Hepatocyte (in vitro differentiated cells): ENCODE measurements around the gene IL6. TPM values are rescaled to one million over a fixed set of nuclear protein-coding genes. Genes with fewer than 3 reads are reported as not detected.
"Not testable (repeated sequence)": the region's sequence is repeated elsewhere in the genome, so short reads cannot be mapped to it uniquely, and the experiment has no call there.

Experiments used
- DNase-seq: peaks from one replicate; pipeline ENCODE4 v3.0.0-alpha.2; 2016; ENCODE audit warnings: low spot score
- H2AFZ ChIP-seq: fragments of 200-600 bp; sonication (generic); 2 replicates; pipeline ENCODE4 v1.6.0; 2016; ENCODE audit warnings: antibody characterized with exemption, mild to moderate bottlenecking
- H3K27ac ChIP-seq: fragments of 200-600 bp; sonication (generic); 2 replicates; pipeline ENCODE4 v1.5.1; 2016; ENCODE audit warnings: mild to moderate bottlenecking
- H3K27me3 ChIP-seq: fragments of 200-600 bp; sonication (generic); 2 replicates; pipeline ENCODE4 v1.6.1; 2016
- H3K36me3 ChIP-seq: fragments of 200-600 bp; sonication (generic); replicated peaks from 2 replicates; pipeline ENCODE4 v1.5.1; 2016; ENCODE audit warnings: low read depth; ENCODE audit not compliant: insufficient read depth
- H3K4me1 ChIP-seq: fragments of 200-600 bp; sonication (generic); 2 replicates; pipeline ENCODE4 v1.5.1; 2016; ENCODE audit warnings: mild to moderate bottlenecking, moderate library complexity; ENCODE audit not compliant: insufficient read depth
- H3K4me2 ChIP-seq: fragments of 200-600 bp; sonication (generic); 2 replicates; pipeline ENCODE4 v1.6.0; 2016
- H3K4me3 ChIP-seq: fragments of 200-600 bp; sonication (generic); 2 replicates; pipeline ENCODE4 v1.5.1; 2016; ENCODE audit warnings: mild to moderate bottlenecking
- H3K79me2 ChIP-seq: fragments of 200-600 bp; sonication (generic); 2 replicates; pipeline ENCODE4 v1.6.0; 2017; ENCODE audit warnings: mild to moderate bottlenecking
- H3K9me2 ChIP-seq: fragments of 200-600 bp; sonication (generic); replicated peaks from 2 replicates; pipeline ENCODE4 v1.6.0; 2017; ENCODE audit warnings: mild to moderate bottlenecking; ENCODE audit not compliant: insufficient read depth
- H3K9me3 ChIP-seq: fragments of 200-600 bp; sonication (generic); 2 replicates; pipeline ENCODE4 v1.5.1; 2016; ENCODE audit warnings: low read depth, mild to moderate bottlenecking
- H4K20me1 ChIP-seq: fragments of 200-600 bp; sonication (generic); 2 replicates; pipeline ENCODE4 v1.6.0; 2016; ENCODE audit warnings: mild to moderate bottlenecking; ENCODE audit not compliant: insufficient read depth, poor library complexity, severe bottlenecking
- EZH2 ChIP-seq: fragments of 200-600 bp; sonication (generic); IDR thresholded peaks from 2 replicates; pipeline ENCODE4 v1.6.1; 2016; ENCODE audit warnings: antibody characterized with exemption, mild to moderate bottlenecking, borderline replicate concordance
- EZH2phosphoT487 ChIP-seq: fragments of 200-600 bp; sonication (generic); IDR thresholded peaks from one replicate; pipeline ENCODE4 v1.6.1; 2018; ENCODE audit warnings: antibody characterized with exemption, mild to moderate bottlenecking, low read depth, moderate library complexity; ENCODE audit not compliant: unreplicated experiment, severe bottlenecking
- WGBS: methylation state at CpG from one replicate; pipeline ENCODE4 v1.1.6; 2016; ENCODE audit warnings: low lambda C conversion rate; ENCODE audit errors: missing lambda C conversion rate; 5-methylcytosine and 5-hydroxymethylcytosine counted together
- polyA plus RNA-seq: library from polyadenylated mRNA; unstranded; fragments of >200 nt; fragmentation: Nextera tagmentation; extraction: Ambion mirVana; gene quantifications from 2 replicates; pipeline ENCODE4 v1.2.1, GENCODE V29; 2016
- total RNA-seq: library from RNA; depleted of rRNA; stranded (reverse); fragments of >200 nt; gene quantifications from 2 replicates; pipeline ENCODE4 v1.2.3, GENCODE V29; 2014
- TF ChIP-seq, protein P1 (sequence below): fragments of 200-600 bp; sonication (generic); IDR thresholded peaks from 2 replicates; pipeline ENCODE4 v1.5.1; 2016; ENCODE audit warnings: antibody characterized with exemption, mild to moderate bottlenecking; ENCODE audit not compliant: poor library complexity

The IL6 gene
- total RNA-seq (1.6 and 4.3 TPM in 2 replicates), polyA plus RNA-seq (3.4 and 3.5 TPM in 2 replicates)

DNA sequence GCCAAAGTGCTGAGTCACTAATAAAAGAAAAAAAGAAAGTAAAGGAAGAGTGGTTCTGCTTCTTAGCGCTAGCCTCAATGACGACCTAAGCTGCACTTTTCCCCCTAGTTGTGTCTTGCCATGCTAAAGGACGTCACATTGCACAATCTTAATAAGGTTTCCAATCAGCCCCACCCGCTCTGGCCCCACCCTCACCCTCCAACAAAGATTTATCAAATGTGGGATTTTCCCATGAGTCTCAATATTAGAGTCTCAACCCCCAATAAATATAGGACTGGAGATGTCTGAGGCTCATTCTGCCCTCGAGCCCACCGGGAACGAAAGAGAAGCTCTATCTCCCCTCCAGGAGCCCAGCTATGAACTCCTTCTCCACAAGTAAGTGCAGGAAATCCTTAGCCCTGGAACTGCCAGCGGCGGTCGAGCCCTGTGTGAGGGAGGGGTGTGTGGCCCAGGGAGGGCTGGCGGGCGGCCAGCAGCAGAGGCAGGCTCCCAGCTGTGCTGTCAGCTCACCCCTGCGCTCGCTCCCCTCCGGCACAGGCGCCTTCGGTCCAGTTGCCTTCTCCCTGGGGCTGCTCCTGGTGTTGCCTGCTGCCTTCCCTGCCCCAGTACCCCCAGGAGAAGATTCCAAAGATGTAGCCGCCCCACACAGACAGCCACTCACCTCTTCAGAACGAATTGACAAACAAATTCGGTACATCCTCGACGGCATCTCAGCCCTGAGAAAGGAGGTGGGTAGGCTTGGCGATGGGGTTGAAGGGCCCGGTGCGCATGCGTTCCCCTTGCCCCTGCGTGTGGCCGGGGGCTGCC is at the start of gene IL6:
Gene IL6 (plus strand): TSS at position 294 of the 807 bp plus-strand sequence. CDS start 63 bp downstream, at position 357.
- no peaks in the 10 kb centered on the region for H3K79me2 ChIP-seq
- peak within 1 kb of the TSS; percentile 18 for H2AFZ ChIP-seq
- H4K20me1 ChIP-seq: no peaks in the 10 kb centered on the region
- H3K27me3 ChIP-seq: no peaks in the 10 kb centered on the region
- peak within 1 kb of the TSS; percentile 75 for H3K4me2 ChIP-seq
- WGBS: 37% methylated on average over 28 of the region's 28 CpGs
- H3K9me3 ChIP-seq: no peaks in the 10 kb centered on the region
- no peaks in the 10 kb centered on the region for H3K36me3 ChIP-seq
- peak; percentile 83 for DNase-seq
- TF ChIP-seq EZH2phosphoT487: no peak
- no peak for TF ChIP-seq EZH2
- TF ChIP-seq, protein P1, sequence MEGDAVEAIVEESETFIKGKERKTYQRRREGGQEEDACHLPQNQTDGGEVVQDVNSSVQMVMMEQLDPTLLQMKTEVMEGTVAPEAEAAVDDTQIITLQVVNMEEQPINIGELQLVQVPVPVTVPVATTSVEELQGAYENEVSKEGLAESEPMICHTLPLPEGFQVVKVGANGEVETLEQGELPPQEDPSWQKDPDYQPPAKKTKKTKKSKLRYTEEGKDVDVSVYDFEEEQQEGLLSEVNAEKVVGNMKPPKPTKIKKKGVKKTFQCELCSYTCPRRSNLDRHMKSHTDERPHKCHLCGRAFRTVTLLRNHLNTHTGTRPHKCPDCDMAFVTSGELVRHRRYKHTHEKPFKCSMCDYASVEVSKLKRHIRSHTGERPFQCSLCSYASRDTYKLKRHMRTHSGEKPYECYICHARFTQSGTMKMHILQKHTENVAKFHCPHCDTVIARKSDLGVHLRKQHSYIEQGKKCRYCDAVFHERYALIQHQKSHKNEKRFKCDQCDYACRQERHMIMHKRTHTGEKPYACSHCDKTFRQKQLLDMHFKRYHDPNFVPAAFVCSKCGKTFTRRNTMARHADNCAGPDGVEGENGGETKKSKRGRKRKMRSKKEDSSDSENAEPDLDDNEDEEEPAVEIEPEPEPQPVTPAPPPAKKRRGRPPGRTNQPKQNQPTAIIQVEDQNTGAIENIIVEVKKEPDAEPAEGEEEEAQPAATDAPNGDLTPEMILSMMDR: no peak
- H3K9me2 ChIP-seq: no peaks in the 10 kb centered on the region
- peak within 1 kb of the TSS; percentile 64 for H3K27ac ChIP-seq
- peaks cover 9% of the 10 kb centered on the region for H3K4me1 ChIP-seq
- H3K4me3 ChIP-seq: no peak within 1 kb of the TSS

DNA sequence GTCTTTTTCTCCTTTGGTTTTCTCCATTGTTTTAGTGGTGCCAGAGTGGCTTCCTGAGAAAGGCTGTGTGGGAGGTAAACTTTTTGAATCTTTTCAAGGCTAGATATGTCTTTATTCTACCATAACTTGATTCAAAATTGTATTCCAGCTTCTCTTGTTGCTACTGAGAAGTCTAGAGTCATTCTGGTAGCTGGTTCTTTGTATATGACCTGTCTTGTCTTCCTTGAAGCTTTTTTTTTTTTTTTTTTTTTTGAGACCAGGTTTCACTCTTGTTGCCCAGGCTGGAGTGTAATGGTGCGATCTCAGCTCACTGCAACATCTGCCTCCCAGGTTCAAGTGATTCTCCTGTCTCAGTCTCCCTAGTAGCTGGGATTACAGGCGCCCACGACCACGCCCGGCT is 49.7 kb upstream of the IL6 start:
- H3K4me1 ChIP-seq, H2AFZ ChIP-seq, H3K9me2 ChIP-seq, DNase-seq, H3K27ac ChIP-seq, H3K9me3 ChIP-seq, H3K79me2 ChIP-seq, H4K20me1 ChIP-seq, H3K36me3 ChIP-seq, H3K4me2 ChIP-seq, H3K4me3 ChIP-seq, H3K27me3 ChIP-seq: not testable (repeated sequence)
- 95% methylated on average over 5 of the region's 5 CpGs for WGBS

DNA sequence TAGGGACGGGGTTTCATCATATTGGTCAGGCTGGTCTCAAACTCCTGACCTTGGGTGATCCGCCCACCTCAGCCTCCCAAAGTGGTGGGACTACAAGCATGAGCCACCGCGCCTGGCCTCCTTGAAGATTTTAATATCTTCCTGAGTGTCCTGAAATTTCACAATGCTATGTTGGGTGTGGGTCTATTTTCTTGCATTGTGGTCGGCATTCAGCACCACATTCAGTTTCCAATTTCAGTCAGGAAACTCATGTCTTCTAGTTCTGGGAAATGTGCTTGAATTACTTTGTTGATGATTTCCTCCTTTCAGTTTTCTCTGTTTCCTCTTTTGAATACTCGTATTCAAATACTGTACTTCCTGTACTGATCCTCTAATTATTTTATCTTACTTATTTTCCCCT is 49.3 kb upstream of the IL6 start:
- Histone ChIP-seq H3K36me3 (no peaks in the 10 kb centered on the region), H3K27me3 (no peaks in the 10 kb centered on the region), H2AFZ (no peak overlapping the region), H3K9me3 (no peaks in the 10 kb centered on the region), H3K79me2 (no peaks in the 10 kb centered on the region), H4K20me1 (no peaks in the 10 kb centered on the region), H3K4me2 (no peak overlapping the region), H3K4me3 (no peak overlapping the region), H3K4me1 (peaks cover 7% of the 10 kb centered on the region), H3K27ac (no peak overlapping the region), H3K9me2 (no peaks in the 10 kb centered on the region)
- no peak for TF ChIP-seq EZH2
- TF ChIP-seq, protein P1: no peak
- TF ChIP-seq EZH2phosphoT487: no peak
- 77% methylated on average over 6 of the region's 6 CpGs for WGBS
- no peak for DNase-seq

DNA sequence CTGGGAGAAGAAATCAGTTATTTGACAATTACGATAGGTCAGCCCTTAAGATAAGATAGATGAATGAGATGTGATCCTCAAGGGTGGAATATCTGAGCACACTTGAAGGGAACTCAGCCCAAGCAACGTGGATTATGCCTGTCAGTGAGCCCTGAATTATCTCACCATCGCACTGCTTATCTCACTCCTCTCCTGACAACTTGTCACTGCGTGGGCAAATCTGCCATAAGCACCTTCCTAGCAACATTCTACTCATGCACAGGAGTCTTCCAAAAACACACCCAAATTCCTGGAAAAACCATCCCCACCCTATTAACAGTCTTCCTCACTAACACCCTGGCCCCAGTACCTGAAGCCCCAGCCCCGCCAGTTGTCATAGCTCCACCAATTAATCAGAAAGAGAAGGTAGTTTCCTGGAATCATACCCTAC is 46.5 kb upstream of the IL6 start:
- no peaks in the 10 kb centered on the region for H3K9me2 ChIP-seq
- WGBS: 48% methylated on average over 5 of the region's 5 CpGs
- no peaks in the 10 kb centered on the region for H3K9me3 ChIP-seq
- no peak overlapping the region for H3K4me2 ChIP-seq
- no peaks in the 10 kb centered on the region for H3K36me3 ChIP-seq
- no peaks in the 10 kb centered on the region for H3K79me2 ChIP-seq
- no peaks in the 10 kb centered on the region for H4K20me1 ChIP-seq
- DNase-seq: no peak
- H3K4me1 ChIP-seq: no peaks in the 10 kb centered on the region
- TF ChIP-seq, protein P1: no peak
- TF ChIP-seq EZH2phosphoT487: no peak
- no peak for TF ChIP-seq EZH2
- H3K27me3 ChIP-seq: no peaks in the 10 kb centered on the region
- H2AFZ ChIP-seq: no peak overlapping the region
- no peak overlapping the region for H3K27ac ChIP-seq
- no peak overlapping the region for H3K4me3 ChIP-seq
